T-cell (primary cell): ENCODE results near the gene MRPS5. TPM values are rescaled to one million over a fixed set of nuclear protein-coding genes. Genes with fewer than 3 reads are reported as not detected.
A peak's percentile ranks its signal among the peaks of the same experiment; 100 is the strongest.

Source experiments
- ATAC-seq, 4 experiments: fragments of 200-7000 bp in 3 of 4; fragments of 150-1000 bp in 1 of 4; cut with Tn5 transposase; replicated peaks in 1 of 4; 1 replicate in 3 of 4; 2 replicates in 1 of 4; pipeline ENCODE4 v1.10.0; 2021; ENCODE audit warnings: moderate library complexity in 3 of 4, mild to moderate bottlenecking in 2 of 4, moderate number of reproducible peaks in 1 of 4
- CTCF ChIA-PET, 2 donors: fragments of 300-600 bp; sonication (Branson Sonifier 250); formaldehyde crosslinking; loops; one replicate each; lab custom pipeline; 2022; ENCODE audit warnings: antibody characterized with exemption in 2 of 2; lab: Charles Lee
- POLR2A ChIA-PET, 2 donors: fragments of 300-600 bp; sonication (Branson Sonifier 250); formaldehyde crosslinking; loops; one replicate each; lab custom pipeline; 2022; ENCODE audit warnings: antibody characterized with exemption in 2 of 2; lab: Charles Lee
- DNase-seq, 35 experiments: peaks; one replicate each; pipeline versions ENCODE4 v3.0.0 to v3.0.0-alpha.2; 2013 to 2023
- H3K27ac ChIP-seq: one replicate; pipeline ENCODE4 v1.5.1; 2013; ENCODE audit warnings: low read length
- H3K27me3 ChIP-seq, 2 experiments: replicated peaks in 1 of 2; 1 replicate in 1 of 2; 2 replicates in 1 of 2; pipeline versions ENCODE4 v1.6.1 to v1.7.0; 2013; ENCODE audit warnings: low read length in 1 of 2, mixed read lengths in 1 of 2; ENCODE audit not compliant: control insufficient read depth in 2 of 2, insufficient read depth in 2 of 2; ENCODE audit errors: extremely low read depth in 1 of 2
- H3K36me3 ChIP-seq, 2 donors: 1 replicate in 1 of 2; 2 replicates in 1 of 2; pipeline versions ENCODE4 v1.6.1 to v1.7.0; 2013; ENCODE audit warnings: low read length in 1 of 2; ENCODE audit not compliant: control insufficient read depth in 2 of 2, insufficient read depth in 1 of 2; ENCODE audit errors: extremely low read depth in 1 of 2
- H3K4me1 ChIP-seq, 2 experiments: 1 replicate in 1 of 2; 2 replicates in 1 of 2; pipeline versions ENCODE4 v1.6.1 to v1.7.0; 2013; ENCODE audit warnings: low read length in 2 of 2, mixed read lengths in 1 of 2; ENCODE audit not compliant: insufficient read depth in 2 of 2, control insufficient read depth in 1 of 2; ENCODE audit errors: extremely low read depth in 1 of 2
- H3K4me3 ChIP-seq, 2 donors: 1 replicate in 1 of 2; 2 replicates in 1 of 2; pipeline versions ENCODE4 v1.5.1 to v1.7.0; 2013; ENCODE audit warnings: mild to moderate bottlenecking in 2 of 2, low read length in 1 of 2, moderate library complexity in 1 of 2; ENCODE audit not compliant: control insufficient read depth in 1 of 2; ENCODE audit errors: extremely low read depth in 1 of 2
- H3K9me3 ChIP-seq: 2 replicates; pipeline ENCODE4 v1.7.0; 2013
- H3K27ac Mint-ChIP-seq, 2 donors: one replicate each; pipeline ENCODE4 v1.8.0; 2020 to 2021; ENCODE audit warnings: mild to moderate bottlenecking in 2 of 2, mixed read lengths in 2 of 2
- H3K27me3 Mint-ChIP-seq, 2 donors: one replicate each; pipeline ENCODE4 v1.8.0; 2021 to 2022; ENCODE audit warnings: mixed read lengths in 2 of 2
- H3K36me3 Mint-ChIP-seq: one replicate; pipeline ENCODE4 v1.8.0; 2021; ENCODE audit warnings: mixed read lengths
- H3K4me1 Mint-ChIP-seq, 3 donors: one replicate each; pipeline ENCODE4 v1.8.0; 2020 to 2022; ENCODE audit warnings: mixed read lengths in 3 of 3, mild to moderate bottlenecking in 1 of 3
- H3K4me3 Mint-ChIP-seq, 3 donors: one replicate each; pipeline ENCODE4 v1.8.0; 2020 to 2022; ENCODE audit warnings: mild to moderate bottlenecking in 3 of 3, mixed read lengths in 3 of 3, moderate library complexity in 3 of 3
- H3K9me3 Mint-ChIP-seq, 3 donors: one replicate each; pipeline ENCODE4 v1.8.0; 2020 to 2022; ENCODE audit warnings: mixed read lengths in 3 of 3
- WGBS: methylation state at CpG from one replicate; pipeline ENCODE4 v1.1.5; 2013; ENCODE audit warnings: missing lambda C conversion rate; ENCODE audit not compliant: insufficient coverage; 5-methylcytosine and 5-hydroxymethylcytosine counted together
- total RNA-seq, 35 experiments: library from RNA in 6 of 35; stranded (reverse) in 6 of 35; fragments of 120-200 nt in 1 of 35; gene quantifications; one replicate each; pipeline versions ENCODE4 v1.2.1 to v1.2.4 and lab custom pipeline; 2013 to 2026

MRPS5 gene
- total RNA-seq, 5 donors from 2014 or later (not counting 1 experiment from before 2014, with no cell fraction given): 32.3 to 58.3 (median 57.0) TPM

- no peak overlapping the region for H3K27ac ChIP-seq
- Mint-ChIP-seq H3K36me3 (peaks cover 27% of the 10 kb centered on the region), H3K4me1 (peaks cover 24 to 26% (median 24%) of the 10 kb centered on the region in 3 donors), H3K27ac (peak overlapping the region in 1 of 2 donors; percentile 11), H3K9me3 (no peaks in the 10 kb centered on the region), H3K27me3 (no peaks in the 10 kb centered on the region), H3K4me3 (no peak overlapping the region)
- no peak for DNase-seq
- H3K4me3 ChIP-seq: no peak overlapping the region
- H3K27me3 ChIP-seq: no peaks in the 10 kb centered on the region
- H3K36me3 ChIP-seq: peaks cover 0 to 21% of the 10 kb centered on the region in 2 donors
- no peaks in the 10 kb centered on the region for H3K9me3 ChIP-seq
- peaks cover 13 to 22% of the 10 kb centered on the region in 2 experiments for H3K4me1 ChIP-seq
- POLR2A ChIA-PET: no interaction called here
- CTCF ChIA-PET: interaction anchor here (0.6 to 5.5 kb wide), 4 partner anchors 43 to 67 kb away, joined by 3 to 68 read pairs (median 4); partner anchors contain the start of gene MAL (in 1 of the 2)
- WGBS: no CpG with 5 or more reads among the region's 2 CpGs
- ATAC-seq: no peak
These were observed 39.1 kb downstream of the MRPS5 start for GRCh38 chr2:95082477-95082876.

- peaks cover 4% of the 10 kb centered on the region for H3K36me3 Mint-ChIP-seq
- H3K4me1 ChIP-seq: peaks cover 31 to 54% of the 10 kb centered on the region in 2 experiments
- no peak for ATAC-seq
- no peaks in the 10 kb centered on the region for H3K9me3 ChIP-seq
- peaks cover 53 to 56% (median 54%) of the 10 kb centered on the region in 3 donors for H3K4me1 Mint-ChIP-seq
- ChIA-PET CTCF (interaction anchor here (0.6 to 6.7 kb wide), 33 partner anchors 10 to 94 kb away, joined by 3 to 154 read pairs (median 5); partner anchors contain the start of genes MAL (in 2 of the 2), MRPS5 (in 1 of the 2) and ZNF2 (in 1 of the 2)), POLR2A (interaction anchor here in 1 of 2 donors (0.5 to 1.2 kb wide), 5 partner anchors 25 to 55 kb away, joined by 3 to 6 read pairs (median 4); no protein-coding TSS in a partner anchor)
- H3K4me3 Mint-ChIP-seq: peak overlapping the region in 1 of 3 donors; percentile 17
- no peaks in the 10 kb centered on the region for H3K9me3 Mint-ChIP-seq
- peak overlapping the region; percentile 71 to 81 for H3K27ac Mint-ChIP-seq
- H3K36me3 ChIP-seq: no peaks in the 10 kb centered on the region
- H3K4me3 ChIP-seq: no peak overlapping the region
- 60% methylated on average over 4 of the region's 7 CpGs for WGBS
- H3K27me3 Mint-ChIP-seq: no peaks in the 10 kb centered on the region
- peak in 5 of 35 experiments; percentile 9 to 46 (median 33) for DNase-seq
- H3K27ac ChIP-seq: no peak overlapping the region
- H3K27me3 ChIP-seq: peaks cover 0 to 12% of the 10 kb centered on the region in 2 experiments
These were observed 42.4 kb downstream of the MRPS5 start for GRCh38 chr2:95079199-95079683.

- peaks cover 0 to 23% of the 10 kb centered on the region in 2 experiments for H3K27me3 ChIP-seq
- H3K9me3 ChIP-seq: no peaks in the 10 kb centered on the region
- H3K4me1 ChIP-seq: peaks cover 41 to 66% of the 10 kb centered on the region in 2 experiments
- Mint-ChIP-seq H3K9me3 (no peaks in the 10 kb centered on the region), H3K4me3 (peak overlapping the region in 1 of 3 donors; percentile 88), H3K27me3 (no peaks in the 10 kb centered on the region), H3K27ac (peak overlapping the region; percentile 98 to 99), H3K36me3 (no peaks in the 10 kb centered on the region), H3K4me1 (peaks cover 65 to 68% (median 66%) of the 10 kb centered on the region in 3 donors)
- no peak overlapping the region for H3K4me3 ChIP-seq
- CTCF ChIA-PET: interaction anchor here (0.5 to 6.7 kb wide), 23 partner anchors 11 to 118 kb away, joined by 3 to 154 read pairs (median 4); partner anchors contain the start of genes MAL (in 2 of the 2), MRPS5 (in 1 of the 2) and ZNF2 (in 1 of the 2)
- POLR2A ChIA-PET: interaction anchor here in 1 of 2 donors (0.7 to 1.2 kb wide), 4 partner anchors 24 to 56 kb away, joined by 3 to 6 read pairs (median 5); no protein-coding TSS in a partner anchor
- H3K27ac ChIP-seq: no peak overlapping the region
- ATAC-seq (no peak), DNase-seq (no peak)
- WGBS: 95% methylated on average over 9 of the region's 10 CpGs
- H3K36me3 ChIP-seq: no peaks in the 10 kb centered on the region
These were observed 43.6 kb downstream of the MRPS5 start for GRCh38 chr2:95077861-95078603.

- ATAC-seq (no peak), DNase-seq (peak in 1 of 35 experiments; percentile 31)
- H3K4me3 ChIP-seq: no peak overlapping the region
- H3K36me3 ChIP-seq: no peaks in the 10 kb centered on the region
- Mint-ChIP-seq H3K27ac (peak overlapping the region; percentile 98 to 99), H3K4me1 (peaks cover 71% of the 10 kb centered on the region in 3 donors), H3K4me3 (peak overlapping the region; percentile 43 to 88 (median 68)), H3K27me3 (no peaks in the 10 kb centered on the region), H3K36me3 (no peaks in the 10 kb centered on the region), H3K9me3 (no peaks in the 10 kb centered on the region)
- H3K4me1 ChIP-seq: peaks cover 41 to 69% of the 10 kb centered on the region in 2 experiments
- H3K27me3 ChIP-seq: peaks cover 0 to 24% of the 10 kb centered on the region in 2 experiments
- ChIA-PET POLR2A (interaction anchor here in 1 of 2 donors (0.9 to 1.1 kb wide), 2 partner anchors 38 to 55 kb away, joined by 3 to 6 read pairs; no protein-coding TSS in a partner anchor), CTCF (interaction anchor here (1.0 to 6.7 kb wide), 8 partner anchors 15 to 91 kb away, joined by 3 to 154 read pairs (median 7); partner anchors contain the start of gene MAL (in 2 of the 2))
- whole genome bisulfite sequencing: 50% methylated on average over 1 of the region's 3 CpGs
- no peaks in the 10 kb centered on the region for H3K9me3 ChIP-seq
- peak overlapping the region; percentile 79 for H3K27ac ChIP-seq
These were observed 44.1 kb downstream of the MRPS5 start for GRCh38 chr2:95077530-95077825.

GRCh38 chr2:95076705-95077529 is 44.7 kb downstream of the MRPS5 start:
- no peaks in the 10 kb centered on the region for H3K36me3 Mint-ChIP-seq
- peaks cover 74 to 77% (median 76%) of the 10 kb centered on the region in 3 donors for H3K4me1 Mint-ChIP-seq
- H3K4me3 Mint-ChIP-seq: peak overlapping the region; percentile 70 to 88 (median 81)
- peak overlapping the region; percentile 79 for H3K27ac ChIP-seq
- peak overlapping the region; percentile 98 to 99 for H3K27ac Mint-ChIP-seq
- H3K27me3 Mint-ChIP-seq: no peaks in the 10 kb centered on the region
- peak; percentile 78 to 95 (median 89) for DNase-seq
- WGBS: 12% methylated on average over 41 of the region's 44 CpGs
- H3K4me1 ChIP-seq: peaks cover 41 to 69% of the 10 kb centered on the region in 2 experiments
- no peaks in the 10 kb centered on the region for H3K9me3 ChIP-seq
- H3K36me3 ChIP-seq: no peaks in the 10 kb centered on the region
- H3K27me3 ChIP-seq: peaks cover 0 to 24% of the 10 kb centered on the region in 2 experiments
- peak overlapping the region; percentile 56 to 85 for H3K4me3 ChIP-seq
- ChIA-PET POLR2A (no interaction called here), CTCF (interaction anchor here (0.6 to 6.7 kb wide), 13 partner anchors 11 to 88 kb away, joined by 3 to 154 read pairs (median 4); partner anchors contain the start of genes MAL (in 2 of the 2) and ZNF2 (in 1 of the 2))
- H3K9me3 Mint-ChIP-seq: no peaks in the 10 kb centered on the region
- ATAC-seq: peak; percentile 65 to 79 (median 72)
